Esophagus (tissue), 2 donors: ENCODE results near the gene LGI4. TPM values are rescaled to one million over a fixed set of nuclear protein-coding genes. Genes with fewer than 3 reads are reported as not detected.

Source experiments
- H3K27ac ChIP-seq, 2 donors: one replicate each; pipeline ENCODE4 v1.5.1; 2013; ENCODE audit warnings: low read depth in 2 of 2, mild to moderate bottlenecking in 2 of 2, inconsistent platforms in 1 of 2, low read length in 1 of 2, moderate library complexity in 1 of 2
- H3K27me3 ChIP-seq, 2 donors: one replicate each; pipeline ENCODE4 v1.6.1; 2013; ENCODE audit warnings: low read length in 2 of 2, control low read depth in 1 of 2, mild to moderate bottlenecking in 1 of 2; ENCODE audit not compliant: insufficient read depth in 2 of 2, control insufficient read depth in 1 of 2
- H3K36me3 ChIP-seq, 2 donors: one replicate each; pipeline ENCODE4 v1.6.1; 2013; ENCODE audit warnings: low read length in 1 of 2; ENCODE audit not compliant: control insufficient read depth in 2 of 2, insufficient read depth in 2 of 2
- H3K4me1 ChIP-seq, 2 donors: one replicate each; pipeline ENCODE4 v1.6.1; 2013; ENCODE audit warnings: low read length in 1 of 2; ENCODE audit not compliant: control insufficient read depth in 2 of 2, insufficient read depth in 2 of 2
- H3K4me3 ChIP-seq, 2 donors: one replicate each; pipeline ENCODE4 v1.5.1; 2013; ENCODE audit warnings: low read length in 2 of 2, mild to moderate bottlenecking in 2 of 2, low read depth in 1 of 2, moderate library complexity in 1 of 2
- H3K9me3 ChIP-seq, 2 donors: one replicate each; pipeline ENCODE4 v1.6.1; 2013; ENCODE audit warnings: mild to moderate bottlenecking in 2 of 2, low read depth in 1 of 2, low read length in 1 of 2, moderate library complexity in 1 of 2; ENCODE audit not compliant: control insufficient read depth in 2 of 2, insufficient read depth in 1 of 2
- WGBS, 2 donors: extraction: QIAGEN DNeasy Blood & Tissue Kit; methylation state at CpG; one replicate each; pipeline ENCODE4 v1.1.7; 2013; 5-methylcytosine and 5-hydroxymethylcytosine counted together
- polyA plus RNA-seq, 2 donors: library from polyadenylated mRNA; stranded (reverse); fragments of 200-250 nt; gene quantifications; one replicate each; pipeline ENCODE4 v1.2.3, GENCODE V29; 2013
- donor health status: healthy with polysubstance abuse.
- donor health status: Bipolar disorder and iron deficiency.

Gene LGI4
- polyA plus RNA-seq = 1 to 10 TPM; 6.5 to 10.0 TPM

DNA sequence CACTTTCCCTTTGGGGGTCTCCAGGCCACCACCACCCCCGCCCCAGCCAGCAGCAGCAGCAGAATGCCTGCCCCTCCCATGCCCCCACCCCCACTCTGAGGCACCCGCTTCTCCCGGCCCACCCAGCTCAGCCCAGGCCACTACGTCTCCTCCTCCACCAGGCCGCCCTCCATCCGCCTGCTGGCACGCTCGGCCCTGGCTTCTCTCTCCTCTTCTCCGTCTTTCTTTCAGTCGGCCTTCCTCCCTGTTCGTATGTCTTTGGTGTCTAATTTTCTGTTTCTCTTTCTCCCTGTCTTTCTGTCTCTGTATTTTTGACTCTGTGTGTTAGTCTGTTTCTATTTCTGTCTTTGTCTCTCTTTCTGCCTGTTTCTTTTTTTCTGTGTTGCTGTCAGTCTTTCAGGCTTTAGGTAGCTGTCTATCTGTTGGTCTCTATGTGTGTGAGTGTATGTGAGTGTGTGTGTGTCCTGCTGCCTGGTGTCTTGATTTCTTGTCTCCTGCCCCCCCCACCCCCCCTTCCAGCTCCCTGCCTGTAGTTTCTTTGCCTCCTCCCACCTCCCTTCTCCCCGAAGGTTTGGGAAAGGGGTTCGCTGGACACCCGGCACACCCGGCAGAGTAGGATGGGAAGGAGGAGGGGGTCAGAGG, at the start of gene LGI4:
Gene LGI4, minus strand, starts transcription at position 459 of the 642 bp plus-strand sequence. Its CDS starts 379 bp downstream, at position 80.
- Histone ChIP-seq H3K27me3 (no peaks in the 10 kb centered on the region), H3K36me3 (no peaks in the 10 kb centered on the region), H3K4me1 (peaks cover 0 to 2% of the 10 kb centered on the region in 2 donors), H3K9me3 (no peaks in the 10 kb centered on the region), H3K27ac (peak within 1 kb of the TSS in 1 of 2 donors; percentile 43), H3K4me3 (no peak within 1 kb of the TSS)
- WGBS, 2 donors = 63 to 68% methylated on average over 15 of the region's 15 CpGs

DNA sequence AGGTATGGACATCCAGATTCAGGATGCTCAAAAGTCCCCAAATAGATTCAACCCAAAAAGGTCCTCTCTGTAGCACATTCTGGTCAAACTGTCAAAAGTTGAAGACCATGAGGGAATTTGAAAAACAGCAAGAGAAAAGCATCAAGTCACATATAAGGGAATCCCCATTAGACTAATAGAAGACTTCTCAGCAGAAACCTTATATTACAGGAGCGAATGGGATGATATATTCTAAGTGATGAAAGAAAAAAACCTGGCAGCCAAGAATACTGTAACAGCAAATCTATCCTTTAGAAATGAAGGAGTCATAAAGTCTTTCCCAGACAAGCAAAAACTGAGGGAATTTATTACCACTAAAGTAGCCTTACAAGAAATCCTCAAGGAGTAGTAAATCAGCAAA, 49.4 kb upstream of the LGI4 start:
- Histone ChIP-seq H3K27ac (no peak overlapping the region), H3K9me3 (no peaks in the 10 kb centered on the region), H3K27me3 (no peaks in the 10 kb centered on the region), H3K36me3 (no peaks in the 10 kb centered on the region), H3K4me3 (no peak overlapping the region), H3K4me1 (no peaks in the 10 kb centered on the region)
- 86 to 93% methylated on average over 1 of the region's 1 CpG for WGBS, 2 donors

DNA sequence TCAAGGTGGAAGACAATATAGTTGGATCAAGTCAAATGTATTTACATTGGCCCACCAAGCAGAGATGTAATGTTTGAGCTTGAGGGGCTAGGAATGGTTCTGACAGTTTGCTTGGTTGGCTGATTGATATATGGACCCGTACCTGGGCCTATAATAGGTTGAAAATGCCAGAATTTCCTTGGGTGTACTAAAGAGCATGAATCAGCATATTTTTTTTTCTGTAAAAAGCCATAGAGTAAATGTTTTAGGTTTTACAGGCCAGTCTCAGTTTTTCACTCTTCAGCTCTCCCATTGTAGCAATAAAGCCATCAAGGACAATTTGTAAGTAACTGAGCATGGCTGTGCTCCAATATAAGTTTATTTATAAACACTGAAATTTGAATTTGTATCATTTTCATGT, 46.5 kb upstream of the LGI4 start:
- H3K27me3 ChIP-seq = no peaks in the 10 kb centered on the region
- H3K4me1 ChIP-seq = no peaks in the 10 kb centered on the region

DNA sequence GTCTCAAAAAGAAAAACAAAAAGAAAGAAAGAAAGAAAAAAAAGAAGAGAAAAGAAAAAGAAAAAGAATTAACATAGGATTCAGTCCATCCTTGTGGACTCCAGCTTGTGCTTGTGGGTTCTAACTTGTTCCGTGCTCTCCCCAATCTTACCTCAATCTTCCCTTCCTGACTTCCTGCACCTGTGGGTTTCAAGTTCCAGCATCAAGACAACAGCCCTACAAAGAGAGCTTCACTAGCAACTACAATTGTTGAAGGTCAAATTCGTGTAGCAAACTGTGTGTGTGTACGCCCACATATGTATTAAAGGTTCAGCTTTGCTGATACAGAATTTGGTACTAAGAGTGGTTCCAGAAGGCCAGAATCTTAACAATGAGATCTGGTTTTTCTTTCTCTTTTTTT, 45.0 kb upstream of the LGI4 start:
- Histone ChIP-seq H3K27me3 (no peaks in the 10 kb centered on the region), H3K9me3 (no peaks in the 10 kb centered on the region), H3K4me1 (no peaks in the 10 kb centered on the region), H3K27ac (no peak overlapping the region), H3K4me3 (no peak overlapping the region), H3K36me3 (no peaks in the 10 kb centered on the region)
- 73 to 74% methylated on average over 3 of the region's 3 CpGs for WGBS, 2 donors

More for the DNA sequence above, 46.5 kb upstream of the LGI4 start:
- 81 to 88% methylated on average over 1 of the region's 1 CpG for WGBS, 2 donors
- H3K27ac ChIP-seq = no peak overlapping the region
- H3K36me3 ChIP-seq = no peaks in the 10 kb centered on the region
- no peaks in the 10 kb centered on the region for H3K9me3 ChIP-seq
- H3K4me3 ChIP-seq = no peak overlapping the region

DNA sequence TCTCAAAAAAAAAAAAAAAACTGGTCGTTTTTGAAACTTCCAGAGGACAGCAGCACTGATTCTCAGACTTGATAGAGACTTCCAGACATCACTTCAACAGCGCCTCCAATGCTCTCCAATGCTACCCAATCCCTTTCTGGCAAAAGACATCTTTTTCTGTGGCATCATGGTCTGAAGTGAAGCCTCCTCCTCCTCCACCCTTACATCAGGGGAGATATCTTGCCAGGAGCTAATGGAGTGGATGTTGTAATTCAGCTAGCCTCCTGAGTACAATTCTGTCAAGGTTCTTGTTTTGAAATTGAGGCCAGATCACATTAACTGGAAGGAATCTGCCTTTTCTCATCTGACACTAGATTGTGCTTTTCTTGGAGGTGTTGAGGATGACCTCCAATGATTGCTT, 43.8 kb upstream of the LGI4 start:
- H3K27ac ChIP-seq = no peak overlapping the region
- no peaks in the 10 kb centered on the region for H3K36me3 ChIP-seq
- H3K9me3 ChIP-seq = no peaks in the 10 kb centered on the region
- 58 to 62% methylated on average over 2 of the region's 2 CpGs for WGBS, 2 donors
- no peaks in the 10 kb centered on the region for H3K27me3 ChIP-seq
- H3K4me1 ChIP-seq = no peaks in the 10 kb centered on the region
- no peak overlapping the region for H3K4me3 ChIP-seq

DNA sequence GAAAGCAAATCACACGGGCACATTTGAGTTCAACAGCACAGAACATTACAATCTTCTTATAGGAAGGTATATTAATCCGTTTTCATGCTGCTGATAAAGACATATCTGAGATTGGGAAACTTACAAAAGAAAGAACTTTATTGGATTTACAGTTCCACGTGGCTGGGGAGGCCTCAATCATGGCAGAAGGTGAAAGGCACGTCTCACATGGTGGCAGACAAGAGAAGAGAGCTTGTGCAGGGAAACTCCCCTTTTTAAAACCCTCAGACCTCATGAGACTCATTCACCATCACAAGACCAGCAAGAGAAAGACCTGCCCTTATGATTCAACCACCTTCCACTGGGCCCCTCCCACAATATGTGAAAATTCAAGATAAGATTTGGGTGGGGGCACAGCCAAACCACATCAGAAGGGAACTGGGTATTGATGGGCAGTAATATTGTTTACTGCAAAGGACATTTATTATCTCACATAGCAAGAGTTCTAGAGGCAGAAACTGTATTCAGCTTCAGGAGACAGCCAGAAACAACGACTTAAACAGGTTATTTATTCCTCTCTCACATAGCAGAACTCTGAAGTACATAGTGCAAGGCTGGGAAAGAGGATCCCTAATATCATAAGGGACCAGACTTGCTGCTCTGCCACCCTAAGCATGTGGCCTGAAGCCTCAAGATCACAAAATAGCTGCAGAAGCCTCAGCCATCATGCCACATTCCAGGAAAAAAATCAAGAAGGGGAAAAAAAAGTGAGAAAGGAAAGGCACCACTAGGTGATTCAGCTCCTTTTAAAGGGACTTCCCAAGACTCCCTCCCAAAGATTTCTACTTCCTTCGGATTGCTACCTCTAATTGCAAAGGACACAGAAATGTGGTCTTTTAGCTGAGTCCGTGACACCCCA, 42.8 kb upstream of the LGI4 start:
- 75 to 78% methylated on average over 7 of the region's 7 CpGs for WGBS, 2 donors
- no peaks in the 10 kb centered on the region for H3K27me3 ChIP-seq
- H3K27ac ChIP-seq = no peak overlapping the region
- no peaks in the 10 kb centered on the region for H3K9me3 ChIP-seq
- H3K4me1 ChIP-seq = no peaks in the 10 kb centered on the region
- H3K36me3 ChIP-seq = no peaks in the 10 kb centered on the region
- H3K4me3 ChIP-seq = no peak overlapping the region

DNA sequence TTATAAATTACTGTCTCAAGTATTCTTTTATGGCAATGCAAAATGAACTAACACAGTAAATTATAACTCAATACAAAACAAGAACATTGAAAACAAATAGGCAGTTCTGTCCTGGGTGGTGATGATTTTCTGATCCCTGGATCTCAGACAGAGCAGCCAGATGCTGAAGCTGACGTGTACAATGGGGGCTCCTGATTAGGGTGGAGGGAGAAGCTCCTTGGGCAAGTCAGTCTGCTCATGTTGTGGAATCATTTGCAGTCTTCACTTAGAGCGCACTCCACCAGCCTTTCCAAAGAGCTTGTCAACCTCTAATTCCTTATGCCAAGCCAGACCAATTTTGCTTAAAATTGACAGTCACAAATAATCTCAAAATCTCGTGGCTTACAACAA, 41.3 kb upstream of the LGI4 start:
- 68 to 78% methylated on average over 3 of the region's 3 CpGs for WGBS, 2 donors
- no peak overlapping the region for H3K4me3 ChIP-seq

DNA sequence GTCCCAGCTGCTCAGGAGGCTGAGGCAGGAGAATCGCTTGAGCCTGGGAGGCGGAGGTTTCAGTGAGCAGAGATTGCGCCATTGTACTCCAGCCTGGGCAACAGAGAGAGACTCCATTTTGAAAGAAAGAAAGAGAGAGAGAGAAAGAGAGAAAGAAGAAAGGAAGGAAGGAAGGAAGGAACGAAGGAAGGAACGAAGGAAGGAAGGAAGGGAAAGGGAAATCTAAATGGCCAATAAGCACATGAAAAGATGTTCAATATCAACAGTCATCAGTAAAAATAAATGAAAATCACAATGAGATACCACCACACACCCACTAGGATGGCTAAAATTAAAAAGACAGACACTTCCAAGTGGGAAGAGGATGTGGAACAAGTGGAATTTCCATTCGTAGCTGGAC, 39.4 kb upstream of the LGI4 start:
- no peak overlapping the region for H3K27ac ChIP-seq
- H3K4me3 ChIP-seq = no peak overlapping the region
- H3K27me3 ChIP-seq = no peaks in the 10 kb centered on the region
- no peaks in the 10 kb centered on the region for H3K9me3 ChIP-seq
- no peaks in the 10 kb centered on the region for H3K36me3 ChIP-seq
- WGBS, 2 donors = 87 to 95% methylated on average over 6 of the region's 6 CpGs
- H3K4me1 ChIP-seq = no peaks in the 10 kb centered on the region

More for the DNA sequence above, 41.3 kb upstream of the LGI4 start:
- no peak overlapping the region for H3K27ac ChIP-seq
- no peaks in the 10 kb centered on the region for H3K36me3 ChIP-seq
- H3K27me3 ChIP-seq = no peaks in the 10 kb centered on the region
- H3K4me1 ChIP-seq = no peaks in the 10 kb centered on the region
- H3K9me3 ChIP-seq = no peaks in the 10 kb centered on the region

DNA sequence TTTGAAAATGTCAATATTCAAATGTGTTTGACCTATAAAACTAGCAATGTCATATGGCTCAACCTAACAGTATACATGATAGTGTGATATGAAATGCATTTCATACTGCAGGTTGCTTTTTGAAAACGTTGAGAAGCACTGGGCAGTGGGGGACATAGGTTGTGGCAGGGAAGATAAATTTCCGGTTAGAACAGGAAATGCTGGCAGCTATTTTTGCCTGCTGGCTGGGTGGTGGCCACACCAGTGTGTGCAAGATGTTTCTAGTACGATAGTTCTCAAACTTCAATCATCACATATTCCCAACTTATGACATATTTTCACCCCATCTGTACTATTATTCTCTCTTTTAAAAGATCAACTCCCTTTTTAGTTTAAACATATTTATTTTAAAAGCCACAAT, 36.9 kb upstream of the LGI4 start:
- H3K36me3 ChIP-seq = peaks cover 0 to 3% of the 10 kb centered on the region in 2 donors
- peaks cover 0 to 3% of the 10 kb centered on the region in 2 donors for H3K9me3 ChIP-seq
- H3K4me1 ChIP-seq = peaks cover 7 to 8% of the 10 kb centered on the region in 2 donors
- no peak overlapping the region for H3K4me3 ChIP-seq
- H3K27ac ChIP-seq = no peak overlapping the region
- WGBS, 2 donors = 37 to 47% methylated on average over 3 of the region's 3 CpGs
- no peaks in the 10 kb centered on the region for H3K27me3 ChIP-seq
